ENCODE results near the gene COX15.
"Not testable (repeated sequence)": the region's sequence is repeated elsewhere in the genome, so short reads cannot be mapped to it uniquely, and the experiment has no call there.

COX15 gene

DNA sequence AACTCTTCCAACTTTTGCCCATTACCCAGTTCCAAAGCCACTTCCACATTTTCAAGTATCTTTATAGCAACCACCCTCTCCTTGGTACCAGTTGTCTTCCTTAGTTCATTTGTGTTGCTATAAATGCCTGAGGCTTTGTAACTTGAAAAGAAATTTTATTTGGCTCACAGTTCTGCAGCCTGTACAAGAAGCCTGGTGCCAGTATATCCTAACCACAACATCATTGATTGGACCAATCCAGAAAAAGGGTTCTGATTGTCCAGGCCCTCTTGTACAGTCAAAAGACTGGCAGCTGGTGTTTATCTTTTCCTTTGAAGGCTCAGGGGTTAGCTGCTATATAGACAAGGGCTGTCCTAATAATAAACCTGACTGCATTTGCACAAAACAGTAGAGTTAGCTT lies 29.4 kb upstream of the COX15 start:
- Histone ChIP-seq H3K36me3 (ENCODE audit: control insufficient read depth, insufficient read depth, low read length) (peaks cover 37% of the 10 kb centered on the region), H3K4me1 (ENCODE audit: control insufficient read depth, insufficient read depth, low read length, poor library complexity, severe bottlenecking) (no peaks in the 10 kb centered on the region), H3K9me3 (ENCODE audit: control insufficient read depth, low read length) (no peaks in the 10 kb centered on the region), H3K27ac (ENCODE audit: low read depth, low read length, severe bottlenecking) (no peak overlapping the region), H3K4me3 (ENCODE audit: extremely low read depth, insufficient read depth, low read length, poor library complexity, severe bottlenecking) (no peak overlapping the region)

DNA sequence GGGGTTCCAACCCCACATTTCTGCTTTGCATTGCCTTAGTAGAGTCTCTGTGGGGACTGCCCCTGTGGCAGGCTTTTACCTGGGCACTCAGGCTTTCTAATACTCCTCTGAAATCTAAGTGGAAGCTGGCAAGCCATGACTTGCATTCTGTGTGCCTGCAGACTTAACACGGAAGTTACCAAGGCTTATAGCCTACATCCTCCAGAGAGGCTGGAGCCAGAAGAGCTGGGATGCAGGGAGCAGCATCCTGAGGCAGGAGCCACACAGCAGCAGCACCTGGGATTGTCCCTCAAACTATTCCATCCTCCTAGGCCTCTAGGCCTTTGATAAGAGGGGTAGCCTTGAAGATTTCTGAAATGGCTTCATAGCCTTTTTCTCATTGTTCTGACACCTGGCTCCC lies 28.4 kb upstream of the COX15 start:
- H3K27ac ChIP-seq (ENCODE audit: low read depth, low read length, severe bottlenecking): no peak overlapping the region
- no peak overlapping the region for H3K4me3 ChIP-seq (ENCODE audit: extremely low read depth, insufficient read depth, low read length, poor library complexity, severe bottlenecking)
- peaks cover 46% of the 10 kb centered on the region for H3K36me3 ChIP-seq (ENCODE audit: control insufficient read depth, insufficient read depth, low read length)
- H3K9me3 ChIP-seq (ENCODE audit: control insufficient read depth, low read length): no peaks in the 10 kb centered on the region
- no peaks in the 10 kb centered on the region for H3K4me1 ChIP-seq (ENCODE audit: control insufficient read depth, insufficient read depth, low read length, poor library complexity, severe bottlenecking)
- no CpG with 5 or more reads among the region's 1 CpG for WGBS, 2 experiments (ENCODE audit: insufficient coverage in 2 of 2)

DNA sequence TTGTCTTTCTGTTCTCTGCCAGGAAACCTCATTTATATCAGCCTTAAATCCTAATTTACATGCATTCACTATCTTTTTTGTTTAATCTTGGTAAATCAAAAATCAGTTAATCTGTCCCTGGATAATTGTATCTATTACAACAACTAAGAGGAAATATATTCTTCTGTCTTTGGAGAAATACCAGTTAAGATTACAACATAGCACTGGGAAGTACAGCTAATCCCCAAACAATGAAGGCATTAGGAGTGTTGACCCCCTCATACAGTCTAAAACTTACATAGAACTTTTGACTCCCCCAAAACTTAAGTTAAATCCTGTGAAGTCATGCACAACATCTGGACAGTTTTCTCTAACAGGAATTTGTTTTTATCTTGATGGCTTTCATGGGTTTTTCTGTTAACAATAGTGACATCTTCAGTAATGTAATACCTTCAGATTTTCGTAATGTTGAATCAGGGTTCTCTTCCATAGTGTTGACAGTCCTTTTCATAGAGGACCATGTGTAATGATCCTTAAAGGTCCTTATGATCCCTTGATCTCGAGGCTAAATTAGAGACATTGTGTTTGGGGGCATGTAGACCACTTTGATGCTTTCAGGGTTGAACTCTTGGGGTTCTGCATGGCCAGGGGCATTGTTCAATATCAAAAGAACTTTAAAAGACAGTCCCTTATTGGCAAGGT lies 26.4 kb upstream of the COX15 start:
- H3K9me3 ChIP-seq (ENCODE audit: control insufficient read depth, low read length): no peaks in the 10 kb centered on the region
- peaks cover 55% of the 10 kb centered on the region for H3K36me3 ChIP-seq (ENCODE audit: control insufficient read depth, insufficient read depth, low read length)
- H3K4me1 ChIP-seq (ENCODE audit: control insufficient read depth, insufficient read depth, low read length, poor library complexity, severe bottlenecking): no peaks in the 10 kb centered on the region
- 80 to 100% methylated on average over 1 to 2 of the region's 2 CpGs for WGBS, 2 experiments (ENCODE audit: insufficient coverage in 2 of 2)
- H3K27ac ChIP-seq (ENCODE audit: low read depth, low read length, severe bottlenecking): no peak overlapping the region
- H3K4me3 ChIP-seq (ENCODE audit: extremely low read depth, insufficient read depth, low read length, poor library complexity, severe bottlenecking): no peak overlapping the region

DNA sequence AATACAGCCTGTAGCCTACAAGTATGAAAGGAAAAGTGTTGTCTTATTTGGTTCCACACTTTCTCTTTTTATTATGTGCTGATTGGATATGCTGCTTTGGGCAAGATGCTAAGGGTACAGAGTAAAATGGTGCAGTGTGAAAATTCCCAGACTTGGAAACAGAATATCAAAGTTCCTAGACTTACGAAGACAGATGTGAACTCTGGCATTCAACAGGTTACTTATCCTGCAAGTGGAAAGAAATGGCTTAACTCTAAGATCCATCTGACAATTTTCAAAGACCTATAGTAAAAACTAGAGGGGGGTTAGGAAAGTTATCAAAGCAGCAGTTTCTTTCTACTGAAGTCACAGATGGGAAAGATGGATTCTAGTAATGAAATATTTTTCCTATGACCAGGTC lies 24.2 kb upstream of the COX15 start:
- no peak overlapping the region for H3K4me3 ChIP-seq (ENCODE audit: extremely low read depth, insufficient read depth, low read length, poor library complexity, severe bottlenecking)
- H3K4me1 ChIP-seq (ENCODE audit: control insufficient read depth, insufficient read depth, low read length, poor library complexity, severe bottlenecking): no peaks in the 10 kb centered on the region
- no peaks in the 10 kb centered on the region for H3K9me3 ChIP-seq (ENCODE audit: control insufficient read depth, low read length)
- no peak overlapping the region for H3K27ac ChIP-seq (ENCODE audit: low read depth, low read length, severe bottlenecking)
- 100% methylated on average over 1 of the region's 1 CpG; no CpG with 5 or more reads in 1 of the 2 experiments for WGBS, 2 experiments (ENCODE audit: insufficient coverage in 2 of 2)
- H3K36me3 ChIP-seq (ENCODE audit: control insufficient read depth, insufficient read depth, low read length): peaks cover 68% of the 10 kb centered on the region

DNA sequence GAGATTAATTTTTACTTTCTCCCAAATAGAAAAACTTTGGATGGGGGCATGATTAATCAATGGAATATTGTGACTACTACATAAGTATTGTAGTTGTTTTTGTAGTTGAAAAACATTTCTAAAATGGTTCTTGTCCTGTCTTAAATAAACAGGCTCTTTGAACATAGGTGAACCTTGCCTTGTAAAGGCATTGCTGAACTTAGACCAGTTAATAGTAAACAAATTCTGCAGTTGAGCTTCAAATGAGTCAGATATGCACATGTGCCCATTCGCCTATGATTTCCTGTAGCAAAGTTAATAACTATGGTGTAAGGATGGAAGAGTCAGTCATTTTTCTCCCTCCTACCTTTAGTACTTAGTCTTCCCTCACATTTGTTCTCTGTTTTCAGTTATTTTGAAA lies 22.7 kb upstream of the COX15 start:
- H3K27ac ChIP-seq (ENCODE audit: low read depth, low read length, severe bottlenecking): no peak overlapping the region
- peaks cover 57% of the 10 kb centered on the region for H3K36me3 ChIP-seq (ENCODE audit: control insufficient read depth, insufficient read depth, low read length)
- no peak overlapping the region for H3K4me3 ChIP-seq (ENCODE audit: extremely low read depth, insufficient read depth, low read length, poor library complexity, severe bottlenecking)
- no CpG with 5 or more reads among the region's 1 CpG for WGBS, 2 experiments (ENCODE audit: insufficient coverage in 2 of 2)
- no peaks in the 10 kb centered on the region for H3K9me3 ChIP-seq (ENCODE audit: control insufficient read depth, low read length)
- H3K4me1 ChIP-seq (ENCODE audit: control insufficient read depth, insufficient read depth, low read length, poor library complexity, severe bottlenecking): no peaks in the 10 kb centered on the region

DNA sequence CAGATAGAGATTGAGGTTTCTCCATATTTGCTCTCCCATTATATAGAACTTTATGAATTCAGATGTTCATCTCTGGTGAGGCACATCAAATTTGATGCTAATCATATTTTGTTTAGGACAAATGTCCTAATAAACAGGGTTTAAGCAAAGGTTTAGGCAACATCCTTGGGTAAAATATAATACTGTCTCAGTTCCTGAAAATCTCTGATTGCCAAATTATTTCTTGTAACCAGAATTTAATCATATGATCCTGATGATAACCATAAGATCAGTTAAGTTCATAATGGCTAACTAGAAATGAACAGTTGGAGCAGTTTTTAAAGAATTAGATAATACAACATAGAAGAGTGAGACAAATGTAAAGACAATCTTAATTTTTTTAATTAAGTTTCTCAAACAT lies 18.7 kb upstream of the COX15 start:
- Histone ChIP-seq H3K27ac (ENCODE audit: low read depth, low read length, severe bottlenecking) (no peak overlapping the region), H3K36me3 (ENCODE audit: control insufficient read depth, insufficient read depth, low read length) (peaks cover 43% of the 10 kb centered on the region), H3K4me1 (ENCODE audit: control insufficient read depth, insufficient read depth, low read length, poor library complexity, severe bottlenecking) (no peaks in the 10 kb centered on the region), H3K4me3 (ENCODE audit: extremely low read depth, insufficient read depth, low read length, poor library complexity, severe bottlenecking) (no peak overlapping the region), H3K9me3 (ENCODE audit: control insufficient read depth, low read length) (no peaks in the 10 kb centered on the region)

DNA sequence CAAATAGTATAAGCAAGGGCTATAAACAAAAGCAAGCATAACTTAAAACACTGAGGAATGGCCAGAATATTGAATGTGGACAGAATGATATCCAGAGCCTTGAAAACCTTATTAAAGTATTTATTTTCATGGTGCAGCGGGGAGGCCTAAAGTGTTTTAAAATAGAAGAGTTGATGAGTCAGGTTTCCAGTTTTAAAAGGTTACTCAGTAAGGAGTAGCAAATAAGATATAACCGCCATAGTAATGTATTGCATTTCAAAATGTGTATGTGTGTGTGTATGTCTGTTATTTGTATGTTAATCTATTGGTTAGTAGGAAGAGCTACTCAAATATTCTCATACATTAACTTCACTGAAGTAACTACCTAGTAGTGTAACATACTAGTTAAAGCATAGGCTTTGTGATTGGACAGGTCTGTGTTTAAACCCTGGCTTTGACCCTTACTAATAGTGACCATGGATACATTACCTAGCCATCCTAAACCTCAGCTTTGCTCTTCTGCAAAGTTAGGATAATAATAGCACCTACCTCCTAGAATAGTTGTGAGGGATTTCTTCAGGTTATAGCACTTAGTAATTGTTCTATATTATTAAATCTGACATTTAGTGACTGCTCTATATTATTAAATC lies 17.0 kb upstream of the COX15 start:
- Histone ChIP-seq H3K4me3 (ENCODE audit: extremely low read depth, insufficient read depth, low read length, poor library complexity, severe bottlenecking) (no peak overlapping the region), H3K4me1 (ENCODE audit: control insufficient read depth, insufficient read depth, low read length, poor library complexity, severe bottlenecking) (no peaks in the 10 kb centered on the region), H3K27ac (ENCODE audit: low read depth, low read length, severe bottlenecking) (no peak overlapping the region), H3K36me3 (ENCODE audit: control insufficient read depth, insufficient read depth, low read length) (peaks cover 44% of the 10 kb centered on the region), H3K9me3 (ENCODE audit: control insufficient read depth, low read length) (no peaks in the 10 kb centered on the region)
- WGBS, 2 experiments (ENCODE audit: insufficient coverage in 2 of 2): 100% methylated on average over 1 to 2 of the region's 2 CpGs

DNA sequence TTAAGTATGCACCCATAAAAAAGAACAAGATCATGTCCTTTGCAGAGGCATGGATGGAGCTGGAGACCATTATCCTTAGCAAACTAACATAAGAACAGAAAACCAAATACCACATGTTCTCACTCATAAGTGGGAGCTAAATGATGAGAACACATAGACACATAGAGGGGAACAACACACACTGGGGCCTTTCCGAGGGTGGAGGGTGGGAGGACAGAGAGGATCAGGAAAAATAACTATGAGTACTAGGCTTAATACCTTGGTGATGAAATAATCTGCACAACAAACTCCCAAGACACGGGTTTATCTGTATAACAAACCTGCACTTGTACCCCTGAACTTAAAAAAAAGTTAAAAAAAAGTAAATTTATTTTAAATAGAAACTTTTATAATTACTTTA lies 14.2 kb upstream of the COX15 start:
- 100% methylated on average over 1 of the region's 2 CpGs; no CpG with 5 or more reads in 1 of the 2 experiments for WGBS, 2 experiments (ENCODE audit: insufficient coverage in 2 of 2)

DNA sequence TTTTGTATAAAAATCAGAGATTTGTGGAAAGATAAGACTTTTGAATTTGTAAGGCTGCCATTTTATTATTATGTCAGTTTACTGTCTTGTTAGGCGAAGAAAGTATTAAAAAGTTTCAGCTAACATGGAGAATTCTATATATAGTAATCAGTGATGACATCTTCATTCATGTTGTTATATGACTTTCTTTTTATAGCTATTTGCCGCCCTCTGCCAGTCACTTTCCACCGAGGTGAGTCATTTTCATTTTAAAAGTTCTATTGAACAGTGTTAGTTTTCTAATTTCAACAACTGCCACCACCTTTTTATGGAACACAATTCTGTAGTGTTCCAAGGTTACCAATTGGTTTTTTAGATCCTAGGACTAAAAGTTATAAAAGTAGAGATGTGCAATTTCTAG lies 11.9 kb upstream of the COX15 start:
- WGBS, 2 experiments (ENCODE audit: insufficient coverage in 2 of 2): no CpG with 5 or more reads among the region's 3 CpGs
- H3K36me3 ChIP-seq (ENCODE audit: control insufficient read depth, insufficient read depth, low read length): peaks cover 72% of the 10 kb centered on the region
- no peak overlapping the region for H3K4me3 ChIP-seq (ENCODE audit: extremely low read depth, insufficient read depth, low read length, poor library complexity, severe bottlenecking)
- H3K27ac ChIP-seq (ENCODE audit: low read depth, low read length, severe bottlenecking): no peak overlapping the region
- H3K4me1 ChIP-seq (ENCODE audit: control insufficient read depth, insufficient read depth, low read length, poor library complexity, severe bottlenecking): no peaks in the 10 kb centered on the region
- peaks cover 15% of the 10 kb centered on the region for H3K9me3 ChIP-seq (ENCODE audit: control insufficient read depth, low read length)

More for the DNA sequence above, 14.2 kb upstream of the COX15 start:
- H3K27ac ChIP-seq (ENCODE audit: low read depth, low read length, severe bottlenecking); H3K4me3 ChIP-seq (ENCODE audit: extremely low read depth, insufficient read depth, low read length, poor library complexity, severe bottlenecking); H3K9me3 ChIP-seq (ENCODE audit: control insufficient read depth, low read length); H3K4me1 ChIP-seq (ENCODE audit: control insufficient read depth, insufficient read depth, low read length, poor library complexity, severe bottlenecking): not testable (repeated sequence)
- peaks cover 55% of the 10 kb centered on the region for H3K36me3 ChIP-seq (ENCODE audit: control insufficient read depth, insufficient read depth, low read length)

DNA sequence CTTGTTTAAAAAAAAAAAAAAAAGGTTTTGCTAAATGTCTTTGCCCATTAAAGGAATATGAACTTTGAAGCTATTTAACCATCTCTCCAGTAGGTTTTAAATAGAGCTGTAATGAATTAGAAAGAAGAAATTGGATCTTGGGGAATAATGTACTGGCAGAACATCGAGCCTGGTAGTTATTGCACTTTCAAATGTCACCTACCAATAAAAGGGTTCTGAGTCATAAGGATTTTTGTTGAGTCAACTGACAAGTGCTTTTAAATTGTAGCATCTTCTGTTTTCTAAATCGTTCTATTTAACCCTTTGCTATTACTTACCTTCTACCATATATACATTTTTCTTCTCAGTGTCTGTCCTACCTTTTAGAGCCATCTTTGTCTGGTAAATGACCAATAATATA lies 10.8 kb upstream of the COX15 start:
- Histone ChIP-seq H3K27ac (ENCODE audit: low read depth, low read length, severe bottlenecking) (no peak overlapping the region), H3K9me3 (ENCODE audit: control insufficient read depth, low read length) (peaks cover 15% of the 10 kb centered on the region), H3K4me3 (ENCODE audit: extremely low read depth, insufficient read depth, low read length, poor library complexity, severe bottlenecking) (no peak overlapping the region), H3K4me1 (ENCODE audit: control insufficient read depth, insufficient read depth, low read length, poor library complexity, severe bottlenecking) (no peaks in the 10 kb centered on the region), H3K36me3 (ENCODE audit: control insufficient read depth, insufficient read depth, low read length) (peaks cover 67% of the 10 kb centered on the region)
- WGBS, 2 experiments (ENCODE audit: insufficient coverage in 2 of 2): 100% methylated on average over 2 of the region's 2 CpGs; no CpG with 5 or more reads in 1 of the 2 experiments

DNA sequence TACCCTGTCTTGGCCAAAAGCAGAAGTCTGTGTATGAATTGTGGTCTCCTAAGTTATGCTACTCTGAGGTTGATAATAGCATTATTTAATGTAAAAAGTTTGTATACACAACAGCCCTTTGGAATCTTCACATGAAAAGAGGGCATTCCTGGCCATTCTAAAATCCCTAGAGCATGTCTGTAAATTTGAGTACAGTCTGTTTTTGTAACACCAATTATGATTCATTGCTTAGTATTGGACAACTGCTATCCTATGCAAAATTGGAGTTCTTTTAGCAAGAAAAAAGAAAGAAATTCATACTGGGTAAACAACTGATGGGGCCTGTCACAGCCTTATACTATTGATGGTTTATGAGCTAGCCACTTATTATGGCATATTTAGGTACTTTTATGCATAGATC lies 10.3 kb upstream of the COX15 start:
- Histone ChIP-seq H3K36me3 (ENCODE audit: control insufficient read depth, insufficient read depth, low read length) (peaks cover 67% of the 10 kb centered on the region), H3K4me1 (ENCODE audit: control insufficient read depth, insufficient read depth, low read length, poor library complexity, severe bottlenecking) (no peaks in the 10 kb centered on the region), H3K4me3 (ENCODE audit: extremely low read depth, insufficient read depth, low read length, poor library complexity, severe bottlenecking) (no peak overlapping the region), H3K9me3 (ENCODE audit: control insufficient read depth, low read length) (peaks cover 15% of the 10 kb centered on the region), H3K27ac (ENCODE audit: low read depth, low read length, severe bottlenecking) (no peak overlapping the region)
